ENCODE results near the gene NOA1.
"Not testable (repeated sequence)": the region's sequence is repeated elsewhere in the genome, so short reads cannot be mapped to it uniquely, and the experiment has no call there.

NOA1 gene

GRCh38 chr4:56958111-56958517 is 19.3 kb downstream of the NOA1 start:
- peak; percentile 82 for DNase-seq (ENCODE audit: low spot score)

- DNase-seq (ENCODE audit: low spot score): peak; percentile 75
Measured at GRCh38 chr4:56953680-56954520, 23.5 kb downstream of the NOA1 start.

DNA sequence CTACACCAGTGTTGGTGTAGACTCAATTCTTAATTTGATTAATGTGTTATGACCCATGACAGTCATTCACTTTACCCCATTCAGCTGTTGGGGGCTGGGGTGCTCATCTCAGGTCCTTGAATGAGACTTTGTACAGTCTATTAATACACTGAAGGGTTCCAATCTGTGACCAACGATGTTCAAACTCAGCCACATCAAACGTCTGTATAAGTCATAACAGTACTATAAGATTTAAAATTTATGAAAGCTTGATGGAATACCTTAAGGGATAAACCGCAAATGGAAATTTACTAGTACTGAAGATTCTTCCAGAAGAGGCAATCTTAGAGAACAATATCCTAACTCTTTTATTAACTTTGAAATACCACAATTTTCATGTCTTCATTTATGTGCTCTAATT is 36.0 kb downstream of the NOA1 start:
- no peak for DNase-seq (ENCODE audit: low spot score)

DNA sequence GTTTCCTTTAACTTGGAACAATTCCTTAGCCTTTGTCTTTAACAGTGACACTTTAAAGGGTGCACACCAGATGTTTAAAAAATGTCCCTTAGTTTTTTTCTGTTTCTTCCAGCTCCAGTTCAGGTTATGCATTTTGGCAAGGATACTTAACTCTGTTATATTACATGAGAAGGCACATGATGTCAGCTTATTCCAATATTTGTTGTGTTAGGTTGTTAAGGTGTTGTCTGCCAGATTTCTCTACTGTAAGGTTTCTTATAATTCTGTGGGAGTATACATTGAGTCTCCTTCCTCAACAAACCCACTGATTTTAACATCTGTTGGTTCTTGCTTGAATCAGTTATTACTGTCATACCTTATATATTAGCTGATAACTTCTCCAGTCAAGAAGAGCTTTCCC is 36.4 kb downstream of the NOA1 start:
- no peak for DNase-seq (ENCODE audit: low spot score)

- DNase-seq (ENCODE audit: low spot score): no peak
Measured at GRCh38 chr4:56940403-56940802, 37.0 kb downstream of the NOA1 start.

GRCh38 chr4:56939826-56940225 is 37.6 kb downstream of the NOA1 start:
- not testable (repeated sequence) for DNase-seq (ENCODE audit: low spot score)

DNA sequence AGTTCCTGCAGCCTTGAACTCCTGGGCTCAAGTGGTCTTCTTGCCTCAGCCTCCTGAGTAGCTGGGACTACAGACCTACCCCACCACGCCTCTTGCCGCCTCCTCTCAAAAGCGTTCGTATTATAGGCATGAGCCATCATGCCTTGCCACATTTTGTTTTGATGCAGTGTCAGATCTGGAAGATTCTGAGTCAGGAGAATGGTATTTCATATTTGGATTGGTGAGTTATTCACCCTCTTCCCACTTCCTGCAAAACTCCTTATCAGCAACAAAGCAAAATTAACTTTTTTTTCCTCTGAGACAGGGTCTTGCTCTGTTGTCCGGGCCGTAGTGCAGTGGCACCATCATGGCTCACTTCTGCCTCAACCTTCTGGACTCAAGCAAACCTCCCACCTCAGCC is 40.1 kb downstream of the NOA1 start:
- DNase-seq (ENCODE audit: low spot score): no peak

DNA sequence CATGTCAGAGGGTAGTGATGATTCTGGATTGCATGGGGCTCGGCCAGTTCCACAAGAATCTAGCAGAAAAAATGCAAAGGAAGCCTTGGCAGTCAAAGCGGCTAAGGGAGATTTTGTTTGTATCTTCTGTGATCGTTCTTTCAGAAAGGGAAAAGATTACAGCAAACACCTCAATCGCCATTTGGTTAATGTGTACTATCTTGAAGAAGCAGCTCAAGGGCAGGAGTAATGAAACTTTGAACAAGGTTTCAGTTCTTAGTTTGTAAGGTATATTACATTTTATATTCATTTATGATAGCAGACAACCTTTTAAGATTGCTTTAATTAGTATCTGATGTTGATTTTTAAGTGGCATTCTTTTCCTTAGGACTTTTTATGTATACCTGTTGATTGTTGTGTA is 45.5 kb downstream of the NOA1 start:
- DNase-seq (ENCODE audit: low spot score): no peak

- no peak for DNase-seq (ENCODE audit: low spot score)
Measured at GRCh38 chr4:56930638-56931037, 46.8 kb downstream of the NOA1 start.

DNA sequence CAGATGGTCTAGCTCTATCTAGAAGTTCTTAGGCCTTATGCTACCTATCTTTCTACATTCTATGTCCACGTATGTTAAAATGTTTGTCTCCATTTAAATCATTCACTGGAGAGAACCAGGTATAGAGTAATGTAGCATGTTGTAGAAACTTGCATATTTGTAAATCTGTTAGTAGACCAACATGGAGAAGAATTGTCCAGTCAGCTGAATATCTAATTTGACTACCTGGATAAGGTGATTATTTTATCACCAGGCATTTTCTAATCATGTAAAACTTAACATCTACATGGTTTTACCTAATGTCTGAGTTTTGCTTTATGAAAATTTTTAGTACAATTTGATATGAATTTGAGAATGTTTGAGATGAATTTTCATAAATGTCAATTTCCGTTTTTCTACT is 50.2 kb downstream of the NOA1 start:
- DNase-seq (ENCODE audit: low spot score): no peak

GRCh38 chr4:56914977-56915376 is 62.4 kb downstream of the NOA1 start:
- not testable (repeated sequence) for DNase-seq (ENCODE audit: low spot score)

DNA sequence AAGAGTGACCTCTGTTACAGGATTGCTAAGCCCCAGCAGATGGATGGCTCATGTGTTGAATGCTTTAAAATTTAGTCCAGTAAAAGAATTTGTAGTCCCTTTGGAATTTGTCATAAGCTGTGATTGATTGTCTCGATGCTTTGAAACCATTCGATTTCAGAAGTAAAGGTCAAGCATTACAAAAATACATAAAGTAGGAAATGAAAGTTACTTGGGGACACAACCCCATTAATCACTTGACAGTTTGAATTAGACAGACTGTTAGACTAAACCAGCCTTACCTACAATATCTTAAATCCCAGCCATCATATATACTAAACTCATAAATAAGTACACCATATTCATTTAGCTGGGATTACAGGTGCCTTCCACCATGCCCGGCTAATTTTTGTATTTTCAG is 63.1 kb downstream of the NOA1 start:
- no peak for DNase-seq (ENCODE audit: low spot score)

Data from globus pallidus (tissue), 1 donor.